Left ventricle myocardium inferior (tissue), 1 donor: ENCODE results near the gene DCLK1. TPM values are rescaled to one million over a fixed set of nuclear protein-coding genes. Genes with fewer than 3 reads are reported as not detected.
A peak's percentile ranks its signal among the peaks of the same experiment; 100 is the strongest.

Experiments used
- DNase-seq: peaks from one replicate; pipeline ENCODE4 v3.0.0-alpha.2; 2020
- H3K27ac ChIP-seq: fragments of 200-600 bp; replicated peaks from 2 replicates; pipeline ENCODE4 v1.8.0; 2021
- H3K27me3 ChIP-seq: fragments of 200-600 bp; 2 replicates; pipeline ENCODE4 v1.8.0; 2021; ENCODE audit warnings: low read depth
- H3K36me3 ChIP-seq: fragments of 200-600 bp; 2 replicates; pipeline ENCODE4 v1.8.0; 2021
- H3K4me1 ChIP-seq: fragments of 200-600 bp; 2 replicates; pipeline ENCODE4 v1.8.0; 2021
- H3K4me3 ChIP-seq: fragments of 200-600 bp; 2 replicates; pipeline ENCODE4 v1.8.0; 2021; ENCODE audit warnings: mild to moderate bottlenecking, moderate library complexity
- H3K9me3 ChIP-seq: fragments of 200-600 bp; replicated peaks from 2 replicates; pipeline ENCODE4 v1.8.0; 2021
- intact Hi-C: fragments of 100-400 bp; cut with micrococcal nuclease; formaldehyde crosslinking; loops from one replicate; pipeline ENCODE4 v1.11.0; 2022
- total RNA-seq: library from RNA; stranded (reverse); fragmentation: NEBNext Ultra II Directional; extraction: Animal tissue kit (Norgen Biotek cat#: 25700); gene quantifications from one replicate; pipeline ENCODE4 v1.2.1, GENCODE V29; 2021
- TF ChIP-seq, protein P1 (sequence below): fragments of 200-600 bp; IDR thresholded peaks from 2 replicates; pipeline ENCODE4 v1.8.0; 2021; ENCODE audit warnings: antibody characterized with exemption, mild to moderate bottlenecking, borderline replicate concordance
- donor health status: DM: no; HTN: yes; CAD: no; lungs with severe emphysema.

Gene DCLK1
- total RNA-seq, 1 donor from 2014 or later: 8.4 TPM

- no peak for DNase-seq
- Histone ChIP-seq H3K36me3 (no peaks in the 10 kb centered on the region), H3K27me3 (no peaks in the 10 kb centered on the region), H3K27ac (peak overlapping the region; percentile 88), H3K4me3 (no peak overlapping the region), H3K9me3 (no peaks in the 10 kb centered on the region), H3K4me1 (peaks cover 32% of the 10 kb centered on the region)
- intact Hi-C loops: no loop called here
- TF ChIP-seq, protein P1, sequence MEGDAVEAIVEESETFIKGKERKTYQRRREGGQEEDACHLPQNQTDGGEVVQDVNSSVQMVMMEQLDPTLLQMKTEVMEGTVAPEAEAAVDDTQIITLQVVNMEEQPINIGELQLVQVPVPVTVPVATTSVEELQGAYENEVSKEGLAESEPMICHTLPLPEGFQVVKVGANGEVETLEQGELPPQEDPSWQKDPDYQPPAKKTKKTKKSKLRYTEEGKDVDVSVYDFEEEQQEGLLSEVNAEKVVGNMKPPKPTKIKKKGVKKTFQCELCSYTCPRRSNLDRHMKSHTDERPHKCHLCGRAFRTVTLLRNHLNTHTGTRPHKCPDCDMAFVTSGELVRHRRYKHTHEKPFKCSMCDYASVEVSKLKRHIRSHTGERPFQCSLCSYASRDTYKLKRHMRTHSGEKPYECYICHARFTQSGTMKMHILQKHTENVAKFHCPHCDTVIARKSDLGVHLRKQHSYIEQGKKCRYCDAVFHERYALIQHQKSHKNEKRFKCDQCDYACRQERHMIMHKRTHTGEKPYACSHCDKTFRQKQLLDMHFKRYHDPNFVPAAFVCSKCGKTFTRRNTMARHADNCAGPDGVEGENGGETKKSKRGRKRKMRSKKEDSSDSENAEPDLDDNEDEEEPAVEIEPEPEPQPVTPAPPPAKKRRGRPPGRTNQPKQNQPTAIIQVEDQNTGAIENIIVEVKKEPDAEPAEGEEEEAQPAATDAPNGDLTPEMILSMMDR: no peak
Observed at GRCh38 chr13:35722458-35723052, 408.6 kb downstream of the DCLK1 start.

- H3K36me3 ChIP-seq: no peaks in the 10 kb centered on the region
- H3K27me3 ChIP-seq: no peaks in the 10 kb centered on the region
- H3K4me3 ChIP-seq: peak overlapping the region; percentile 40
- H3K27ac ChIP-seq: peak overlapping the region; percentile 88
- TF ChIP-seq, protein P1: peak; percentile 91
- peaks cover 40% of the 10 kb centered on the region for H3K4me1 ChIP-seq
- DNase-seq: no peak
- no peaks in the 10 kb centered on the region for H3K9me3 ChIP-seq
- intact Hi-C loops: no loop called here
Observed at GRCh38 chr13:35720690-35721554, 410.3 kb downstream of the DCLK1 start.

- Histone ChIP-seq H3K4me3 (no peak overlapping the region), H3K9me3 (no peaks in the 10 kb centered on the region), H3K27ac (peak overlapping the region; percentile 88), H3K27me3 (no peaks in the 10 kb centered on the region), H3K36me3 (no peaks in the 10 kb centered on the region), H3K4me1 (peaks cover 46% of the 10 kb centered on the region)
- TF ChIP-seq, protein P1: no peak
- DNase-seq: no peak
- intact Hi-C loops: no loop called here
Observed at GRCh38 chr13:35720290-35720689, 410.9 kb downstream of the DCLK1 start.

Other genes with a start within 250 kb of the DCLK1 start
- gene SOHLH2, start 83.2 kb upstream of the DCLK1 start, total RNA-seq: not detected
- 0.69 TPM for gene CCDC169, start 166.4 kb upstream of the DCLK1 start, total RNA-seq
- 32.7 TPM for gene SPART, start 215.0 kb upstream of the DCLK1 start, total RNA-seq